GM21723 (cell line): ENCODE results near the gene FHIP1B.
"Not testable (repeated sequence)": the region's sequence is repeated elsewhere in the genome, so short reads cannot be mapped to it uniquely, and the experiment has no call there.

ENCODE experiments used
- ATAC-seq: cut with Tn5 transposase; IDR thresholded peaks from one replicate; pipeline ENCODE4 v1.9.1; 2021; ENCODE audit warnings: mild to moderate bottlenecking, moderate library complexity; ENCODE audit not compliant: unreplicated experiment

FHIP1B gene

GRCh38 chr11:6234387-6235107 lies at the start of gene FHIP1B:
TSS of gene FHIP1B (minus strand) at chr11:6234636. CDS start at chr11:6224516, 10,120 bp downstream.
- peak; percentile 95 for ATAC-seq

DNA sequence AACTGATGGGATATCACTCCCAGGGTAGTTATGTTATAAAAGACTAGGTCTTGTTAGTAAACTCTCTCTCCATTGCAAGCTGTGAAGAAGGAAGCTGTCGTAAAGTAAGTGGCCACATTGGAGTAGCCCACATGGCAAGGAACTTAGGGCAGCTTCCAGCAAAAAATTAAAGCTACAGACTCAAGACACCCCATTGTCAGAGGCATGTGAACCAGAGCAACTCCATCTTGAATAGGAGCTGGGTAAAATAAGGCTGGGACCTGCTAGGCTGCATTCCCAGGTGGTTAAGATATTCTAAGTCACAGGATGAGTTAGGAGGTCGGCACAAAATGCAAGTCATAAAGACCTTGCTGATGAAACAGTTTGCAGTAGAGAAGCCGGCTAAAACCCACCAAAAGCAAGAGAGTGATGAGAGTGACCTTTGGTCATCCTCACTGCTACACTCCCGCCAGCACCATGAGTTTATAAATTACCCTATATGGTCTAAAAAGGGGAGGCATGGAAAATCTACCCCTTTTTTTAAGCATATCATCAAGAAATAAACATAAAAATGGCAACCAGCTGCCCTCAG lies 49.1 kb upstream of the FHIP1B start:
- ATAC-seq: no peak

GRCh38 chr11:6280809-6281208 lies 46.4 kb upstream of the FHIP1B start:
- ATAC-seq: not testable (repeated sequence)

GRCh38 chr11:6273188-6273587 lies 38.8 kb upstream of the FHIP1B start:
- no peak for ATAC-seq

DNA sequence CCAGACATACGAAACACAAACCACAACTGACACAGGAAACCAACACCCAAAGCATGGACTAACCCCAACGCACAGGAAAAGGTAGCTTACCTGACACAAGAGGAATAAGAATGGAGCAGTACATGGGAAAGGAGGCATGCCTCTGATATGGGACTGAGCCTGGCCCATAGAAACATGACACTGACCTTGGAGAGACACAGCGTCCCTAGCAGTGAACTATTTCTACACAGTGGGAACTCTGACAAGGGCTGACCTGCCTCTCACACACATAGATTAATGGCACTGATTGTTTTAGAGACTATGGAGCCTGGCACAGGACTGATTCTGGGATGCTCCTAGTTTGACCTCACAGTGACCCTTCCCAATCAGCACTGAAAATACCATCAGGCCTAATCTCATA lies 37.2 kb upstream of the FHIP1B start:
- no peak for ATAC-seq

GRCh38 chr11:6270584-6271246 lies 36.3 kb upstream of the FHIP1B start:
- no peak for ATAC-seq

DNA sequence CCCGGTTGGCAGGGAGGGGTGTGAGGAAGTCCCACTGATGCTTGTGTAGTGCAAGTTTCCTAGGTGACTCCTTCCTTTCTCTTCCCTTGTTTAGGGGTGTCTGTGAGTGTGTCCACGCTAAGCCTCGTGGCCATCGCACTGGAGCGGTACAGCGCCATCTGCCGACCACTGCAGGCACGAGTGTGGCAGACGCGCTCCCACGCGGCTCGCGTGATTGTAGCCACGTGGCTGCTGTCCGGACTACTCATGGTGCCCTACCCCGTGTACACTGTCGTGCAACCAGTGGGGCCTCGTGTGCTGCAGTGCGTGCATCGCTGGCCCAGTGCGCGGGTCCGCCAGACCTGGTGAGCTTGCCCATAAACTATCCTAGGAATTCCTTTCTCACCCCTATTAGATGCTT lies 35.6 kb upstream of the FHIP1B start:
- no peak for ATAC-seq

DNA sequence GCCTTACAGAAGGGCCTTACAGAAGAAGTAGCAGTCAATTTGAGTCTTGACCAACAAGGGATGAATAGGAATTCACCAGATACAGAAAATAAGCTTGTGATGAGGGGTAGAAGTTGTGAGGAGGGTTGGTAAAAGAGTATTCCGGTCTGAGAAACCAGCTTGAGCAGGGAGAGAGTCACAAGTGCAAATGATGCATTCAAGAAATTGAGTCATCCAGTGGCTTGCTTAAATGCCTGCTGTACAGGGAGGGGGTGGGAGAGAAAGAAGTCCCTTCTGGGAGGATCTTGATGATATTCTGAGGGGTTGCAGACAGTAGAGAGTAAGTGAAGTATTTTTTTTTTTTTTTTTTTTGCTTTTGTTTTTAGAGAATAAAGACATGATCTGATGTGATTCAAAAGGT lies 34.4 kb upstream of the FHIP1B start:
- no peak for ATAC-seq

DNA sequence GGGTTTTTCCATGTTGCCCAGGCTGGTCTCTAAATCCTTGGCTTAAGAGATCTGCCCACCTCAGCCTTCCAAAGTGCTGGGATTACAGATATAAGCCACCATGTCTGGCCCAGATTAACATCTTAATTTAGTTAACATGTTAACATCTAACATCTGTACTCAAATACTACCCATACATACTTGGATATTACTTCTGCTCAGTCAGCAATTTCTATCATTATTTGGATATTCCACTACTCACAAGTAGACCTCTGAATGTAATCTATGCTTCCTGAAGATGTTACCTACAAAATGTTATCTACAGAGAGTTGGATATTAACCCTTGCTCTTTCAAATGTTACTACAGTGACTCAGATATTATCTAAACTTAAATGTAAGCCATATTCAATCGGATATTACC lies 29.2 kb upstream of the FHIP1B start:
- no peak for ATAC-seq

GRCh38 chr11:6260207-6260726 lies 25.8 kb upstream of the FHIP1B start:
- ATAC-seq: no peak

DNA sequence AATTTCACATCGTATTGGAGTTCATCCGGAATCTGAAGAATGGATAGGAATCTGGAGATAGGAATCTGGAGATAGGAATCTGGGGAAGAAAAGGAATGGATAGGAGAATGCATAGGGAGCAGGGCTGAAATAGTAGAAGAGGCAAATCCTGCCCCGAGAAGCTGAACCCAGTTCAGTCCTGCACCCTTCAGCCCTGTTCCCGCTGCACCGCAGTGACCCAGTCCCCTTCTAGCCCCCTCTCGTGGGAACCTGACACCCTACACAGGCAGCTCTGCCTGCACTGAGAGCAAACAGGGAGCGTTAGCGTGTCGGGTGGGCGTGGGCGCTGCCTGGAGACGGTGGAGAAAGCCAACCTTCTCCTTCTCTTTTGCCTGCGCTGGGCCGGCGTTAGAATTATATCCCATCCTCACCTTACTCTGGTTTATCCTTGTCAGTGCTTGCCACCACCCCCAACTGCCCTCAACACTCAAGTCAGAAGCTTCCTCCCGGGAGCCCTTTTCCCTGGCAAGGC lies 24.2 kb upstream of the FHIP1B start:
- ATAC-seq: no peak

- no peak for ATAC-seq
Measured at GRCh38 chr11:6258141-6258540, 23.7 kb upstream of the FHIP1B start.

DNA sequence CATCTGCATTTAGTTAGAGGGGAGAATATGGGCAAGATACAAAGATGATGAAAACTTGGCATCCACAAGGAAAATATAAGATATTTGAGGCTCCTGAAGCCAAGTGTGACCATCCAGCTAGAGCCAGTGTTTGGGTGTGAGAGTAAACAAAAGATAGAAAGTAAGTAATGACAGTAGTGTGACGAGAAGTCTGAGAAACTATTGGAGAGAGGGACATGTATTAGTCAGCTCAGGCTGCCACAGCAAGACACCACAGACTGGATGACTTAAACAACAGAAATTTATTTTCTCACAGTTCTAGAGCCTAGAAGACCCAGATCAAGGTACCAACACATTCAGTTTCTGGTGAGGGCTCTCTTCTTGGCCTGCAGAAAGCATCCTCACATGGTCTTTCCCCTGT lies 18.8 kb upstream of the FHIP1B start:
- no peak for ATAC-seq

GRCh38 chr11:6251990-6252473 lies 17.6 kb upstream of the FHIP1B start:
- ATAC-seq: no peak

GRCh38 chr11:6251120-6251733 lies 16.8 kb upstream of the FHIP1B start:
- peak; percentile 78 for ATAC-seq

DNA sequence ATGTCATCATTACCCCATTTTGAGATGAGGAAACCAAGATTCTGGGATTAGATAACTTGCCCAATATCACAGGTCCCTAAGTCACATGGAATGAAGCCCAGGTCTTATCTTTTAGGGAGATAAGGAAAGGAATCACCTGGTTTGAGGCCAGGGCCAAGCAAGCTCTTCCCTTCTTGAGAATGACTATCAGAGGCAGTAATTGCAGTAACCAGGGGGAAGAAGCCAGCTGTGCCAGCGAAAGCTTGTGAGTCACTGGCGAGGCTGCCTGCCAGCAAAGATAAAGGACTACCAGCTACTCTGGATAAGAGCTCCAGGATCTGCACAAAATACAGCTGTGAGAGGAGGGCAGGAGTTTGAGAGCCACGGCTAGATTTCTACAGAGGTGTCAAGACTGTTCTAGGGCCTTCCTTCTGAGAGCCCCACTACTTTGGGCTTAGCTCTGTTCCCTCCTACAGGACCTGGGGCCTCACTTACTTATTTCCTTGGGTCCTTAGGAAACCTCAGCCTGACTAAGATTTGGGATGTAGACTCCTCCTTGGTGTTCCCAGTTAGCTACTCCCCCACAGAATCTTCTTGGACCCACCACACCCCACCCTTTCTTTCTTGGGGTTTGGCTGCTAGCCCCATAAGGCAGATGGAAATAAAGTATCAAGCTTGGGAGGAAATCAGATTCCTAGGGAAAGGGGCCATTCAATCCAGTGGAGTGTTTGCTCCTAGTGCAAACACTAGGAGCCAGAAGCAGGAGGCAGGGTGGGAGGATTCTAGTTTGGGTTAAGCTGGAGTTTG lies 15.5 kb upstream of the FHIP1B start:
- no peak for ATAC-seq

DNA sequence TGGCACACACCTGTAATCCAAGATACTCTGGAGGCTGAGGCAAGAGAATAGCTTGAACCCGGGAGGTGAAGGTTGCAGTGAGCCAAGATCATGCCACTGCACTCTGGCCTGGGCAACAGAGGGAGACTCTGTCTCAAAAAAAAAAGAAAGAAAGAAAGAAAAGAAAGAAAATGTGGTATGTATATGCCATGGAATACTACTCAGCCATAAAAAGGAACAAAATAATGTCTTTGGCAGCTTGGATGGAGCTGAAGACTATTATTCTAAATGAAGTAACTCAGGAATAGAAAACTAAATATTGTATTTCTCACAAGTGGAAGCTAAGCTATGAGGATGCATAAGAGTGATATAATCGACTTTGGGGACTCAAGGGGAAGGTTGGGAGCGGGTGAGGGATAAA lies 14.5 kb upstream of the FHIP1B start:
- ATAC-seq: not testable (repeated sequence)

GRCh38 chr11:6248248-6248647 lies 13.8 kb upstream of the FHIP1B start:
- ATAC-seq: no peak

DNA sequence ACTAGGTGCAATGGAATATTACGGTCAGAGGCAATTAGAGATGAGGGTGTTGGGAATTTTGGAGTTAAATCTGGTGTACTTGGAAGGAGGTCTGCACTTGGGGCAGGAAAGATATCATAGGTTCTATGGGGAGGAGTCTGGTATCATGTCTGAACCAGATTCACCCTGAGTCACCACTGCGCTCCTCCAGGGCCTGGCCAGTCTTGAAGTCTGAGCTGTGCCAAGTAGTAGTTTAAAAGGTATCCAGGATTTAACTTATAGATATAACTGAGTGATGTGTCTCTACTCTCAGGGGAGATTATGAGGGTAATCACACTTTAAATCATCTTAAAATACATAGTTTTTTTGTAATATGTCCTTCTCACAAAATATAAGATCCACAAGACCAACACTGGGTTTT lies 11.1 kb upstream of the FHIP1B start:
- no peak for ATAC-seq

DNA sequence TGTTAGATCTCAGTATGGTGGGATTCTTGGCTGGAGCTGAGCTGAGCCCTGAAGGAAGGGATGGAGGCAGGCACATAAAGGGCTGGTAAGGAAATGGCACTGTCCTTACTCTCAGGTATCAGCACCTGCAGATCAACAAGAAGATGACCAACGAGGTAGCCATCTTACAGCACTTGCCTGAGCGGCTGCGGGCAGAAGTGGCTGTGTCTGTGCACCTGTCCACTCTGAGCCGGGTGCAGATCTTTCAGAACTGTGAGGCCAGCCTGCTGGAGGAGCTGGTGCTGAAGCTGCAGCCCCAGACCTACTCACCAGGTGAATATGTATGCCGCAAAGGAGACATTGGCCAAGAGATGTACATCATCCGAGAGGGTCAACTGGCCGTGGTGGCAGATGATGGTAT lies 6.9 kb upstream of the FHIP1B start:
- no peak for ATAC-seq
